Measurements from ENCODE around the gene LIPF. TPM values are rescaled to one million over a fixed set of nuclear protein-coding genes. Genes with fewer than 3 reads are reported as not detected.
A peak's percentile ranks its signal among the peaks of the same experiment; 100 is the strongest.

LIPF gene
- total RNA-seq, 4 donors from 2014 or later: not detected

GRCh38 chr10:88687853-88688467, 23.7 kb downstream of the LIPF start:
- intact Hi-C loops (cut with DNase I): no loop called here
- TF ChIP-seq, protein P1, sequence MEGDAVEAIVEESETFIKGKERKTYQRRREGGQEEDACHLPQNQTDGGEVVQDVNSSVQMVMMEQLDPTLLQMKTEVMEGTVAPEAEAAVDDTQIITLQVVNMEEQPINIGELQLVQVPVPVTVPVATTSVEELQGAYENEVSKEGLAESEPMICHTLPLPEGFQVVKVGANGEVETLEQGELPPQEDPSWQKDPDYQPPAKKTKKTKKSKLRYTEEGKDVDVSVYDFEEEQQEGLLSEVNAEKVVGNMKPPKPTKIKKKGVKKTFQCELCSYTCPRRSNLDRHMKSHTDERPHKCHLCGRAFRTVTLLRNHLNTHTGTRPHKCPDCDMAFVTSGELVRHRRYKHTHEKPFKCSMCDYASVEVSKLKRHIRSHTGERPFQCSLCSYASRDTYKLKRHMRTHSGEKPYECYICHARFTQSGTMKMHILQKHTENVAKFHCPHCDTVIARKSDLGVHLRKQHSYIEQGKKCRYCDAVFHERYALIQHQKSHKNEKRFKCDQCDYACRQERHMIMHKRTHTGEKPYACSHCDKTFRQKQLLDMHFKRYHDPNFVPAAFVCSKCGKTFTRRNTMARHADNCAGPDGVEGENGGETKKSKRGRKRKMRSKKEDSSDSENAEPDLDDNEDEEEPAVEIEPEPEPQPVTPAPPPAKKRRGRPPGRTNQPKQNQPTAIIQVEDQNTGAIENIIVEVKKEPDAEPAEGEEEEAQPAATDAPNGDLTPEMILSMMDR (IDR thresholded peaks at IDR 0.05): peak; percentile 33 to 66 (median 48)
- no peak for TF ChIP-seq POLR2AphosphoS5 (IDR thresholded peaks at IDR 0.05)
- H3K9me3 ChIP-seq: no peaks in the 10 kb centered on the region
- no peaks in the 10 kb centered on the region for H3K36me3 ChIP-seq
- H3K27me3 ChIP-seq: peaks cover 0 to 11% (median 0%) of the 10 kb centered on the region in 4 donors
- no peaks in the 10 kb centered on the region for H3K4me1 ChIP-seq
- no peak for DNase-seq (ENCODE audit: extremely low spot score)
- H3K27ac ChIP-seq (replicated peaks in 1 of 4): no peak overlapping the region
- no peak overlapping the region for H3K4me3 ChIP-seq

- no peaks in the 10 kb centered on the region for H3K9me3 ChIP-seq
- TF ChIP-seq, protein P1 (IDR thresholded peaks at IDR 0.05): no peak
- no peak for TF ChIP-seq POLR2A (IDR thresholded peaks at IDR 0.05; ENCODE audit: low read depth)
- TF ChIP-seq POLR2AphosphoS5 (IDR thresholded peaks at IDR 0.05): no peak
- no peak for TF ChIP-seq EP300 (IDR thresholded peaks at IDR 0.05)
- intact Hi-C loops (cut with DNase I): no loop called here
- 92% methylated on average over 4 of the region's 6 CpGs for WGBS
- H3K36me3 ChIP-seq: no peaks in the 10 kb centered on the region
- DNase-seq (ENCODE audit: extremely low spot score): no peak
- H3K4me1 ChIP-seq: no peaks in the 10 kb centered on the region
- no peak overlapping the region for H3K4me3 ChIP-seq
- no peak overlapping the region for H3K27ac ChIP-seq (replicated peaks in 1 of 4)
- H3K27me3 ChIP-seq: peaks cover 0 to 6% (median 0%) of the 10 kb centered on the region in 4 donors
Measured at GRCh38 chr10:88689366-88689765, 25.1 kb downstream of the LIPF start.

DNA sequence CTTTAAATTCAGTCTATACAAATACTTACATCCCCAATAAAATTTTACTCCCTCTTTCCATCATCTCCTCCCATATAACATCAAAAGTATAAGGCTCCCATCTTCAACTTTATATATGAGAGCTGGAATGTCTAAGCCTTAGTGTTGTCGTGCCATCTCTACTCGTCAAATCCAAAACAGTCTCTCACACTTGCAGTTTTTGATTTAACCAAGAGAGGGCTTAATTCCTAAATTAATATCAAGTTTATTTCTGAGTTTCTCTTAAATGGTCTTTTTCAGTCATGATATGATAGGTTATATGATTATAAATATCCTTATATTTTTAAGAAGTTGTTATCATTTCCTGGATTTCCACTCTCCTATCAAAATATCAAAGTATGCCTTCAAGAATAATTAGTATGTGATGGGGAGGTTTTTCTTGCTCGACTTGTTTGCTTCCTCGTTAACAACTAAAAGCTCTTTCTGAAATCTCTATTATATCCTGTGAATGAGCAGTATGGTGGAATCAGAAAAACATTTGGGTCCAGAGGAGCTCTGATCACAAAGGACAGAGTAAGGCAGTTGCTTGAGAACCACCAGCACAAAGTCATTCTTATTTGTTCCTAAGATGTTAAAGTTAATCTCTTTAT, 29.3 kb downstream of the LIPF start:
- TF ChIP-seq, protein P1 (IDR thresholded peaks at IDR 0.05): peak in 1 of 3 experiments; percentile 9
- TF ChIP-seq POLR2A (IDR thresholded peaks at IDR 0.05; ENCODE audit: low read depth): no peak
- TF ChIP-seq POLR2AphosphoS5 (IDR thresholded peaks at IDR 0.05): no peak
- no peak for TF ChIP-seq EP300 (IDR thresholded peaks at IDR 0.05)
- no peaks in the 10 kb centered on the region for H3K36me3 ChIP-seq
- H3K9me3 ChIP-seq: no peaks in the 10 kb centered on the region
- peaks cover 0 to 6% (median 0%) of the 10 kb centered on the region in 4 donors for H3K27me3 ChIP-seq
- no peak overlapping the region for H3K27ac ChIP-seq (replicated peaks in 1 of 4)
- WGBS: 54% methylated on average over 4 of the region's 4 CpGs
- H3K4me1 ChIP-seq: no peaks in the 10 kb centered on the region
- H3K4me3 ChIP-seq: no peak overlapping the region
- no peak for DNase-seq (ENCODE audit: extremely low spot score)
- intact Hi-C loops (cut with DNase I): no loop called here

DNA sequence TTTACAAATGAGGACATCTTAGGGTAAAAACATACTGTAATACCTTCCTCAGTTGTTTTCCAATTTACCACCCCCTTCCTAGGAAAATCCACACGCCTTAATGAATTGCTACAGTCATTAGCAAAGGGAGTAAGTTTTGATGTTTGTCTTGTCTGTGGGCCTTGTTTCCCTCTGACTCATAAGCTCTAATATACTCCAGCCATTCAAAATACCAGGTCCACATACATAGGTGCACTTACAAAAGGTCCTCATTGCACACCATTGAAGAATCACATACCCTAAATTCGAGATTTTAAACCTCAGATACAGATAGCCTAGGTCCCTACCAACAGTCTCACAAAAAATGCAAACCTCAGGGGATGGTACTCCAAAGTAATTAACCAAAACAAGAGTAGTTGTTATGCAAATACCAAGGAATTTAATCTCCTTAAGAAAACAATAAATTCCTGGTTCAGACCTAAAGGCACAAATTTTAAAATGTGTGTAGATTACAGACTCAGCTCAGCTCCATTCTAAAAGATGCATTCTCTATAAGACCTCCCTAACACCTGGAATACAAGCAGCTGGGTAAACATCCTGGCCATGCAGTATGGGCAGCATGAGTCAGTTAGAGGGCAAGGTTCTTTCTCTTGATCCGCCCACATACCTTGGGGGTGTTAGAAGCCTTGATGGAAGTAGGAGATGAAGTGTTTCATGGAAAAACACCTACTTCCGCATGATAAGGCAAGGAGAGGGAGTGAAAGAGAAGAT, 38.8 kb downstream of the LIPF start:
- 62% methylated on average over 4 of the region's 4 CpGs for WGBS
- no peak for DNase-seq (ENCODE audit: extremely low spot score)
- intact Hi-C loops (cut with DNase I): no loop called here
- Histone ChIP-seq H3K9me3 (no peaks in the 10 kb centered on the region), H3K27me3 (no peaks in the 10 kb centered on the region), H3K36me3 (no peaks in the 10 kb centered on the region), H3K4me1 (no peaks in the 10 kb centered on the region), H3K4me3 (no peak overlapping the region), H3K27ac (replicated peaks in 1 of 4) (no peak overlapping the region)
- TF ChIP-seq POLR2AphosphoS5 (IDR thresholded peaks at IDR 0.05) (no peak), POLR2A (IDR thresholded peaks at IDR 0.05; ENCODE audit: low read depth) (no peak), EP300 (IDR thresholded peaks at IDR 0.05) (no peak)
- TF ChIP-seq, protein P1 (IDR thresholded peaks at IDR 0.05): no peak

Data from esophagus muscularis mucosa (tissue), 4 donors.